HEK293 (cell line): ENCODE data around the gene LENEP.

Source experiments
- ATF2 ChIP-seq: fragments of 450-650 bp; formaldehyde crosslinking; IDR thresholded peaks from 2 replicates; pipeline ENCODE4 v1.5.1; 2016; ENCODE audit warnings: missing biosample characterization, missing genetic modification characterization, low read depth
- CTCF ChIP-seq: fragments of 450-650 bp; formaldehyde crosslinking; IDR thresholded peaks from 2 replicates; pipeline ENCODE4 v1.5.1; 2016; ENCODE audit warnings: missing biosample characterization, missing genetic modification characterization
- HOXA7 ChIP-seq: sonication (generic); formaldehyde crosslinking; IDR thresholded peaks from 2 replicates; pipeline ENCODE4 v1.8.1; 2022; ENCODE audit warnings: missing genetic modification reagents, borderline replicate concordance
- PBX3 ChIP-seq: sonication (generic); formaldehyde crosslinking; IDR thresholded peaks from 2 replicates; pipeline ENCODE4 v1.8.1; 2022; ENCODE audit warnings: mild to moderate bottlenecking, moderate library complexity, missing genetic modification reagents
- ZBTB11 ChIP-seq: fragments of 450-650 bp; formaldehyde crosslinking; conservative IDR thresholded peaks from 2 replicates; pipeline ENCODE4 v1.5.1; 2016; ENCODE audit warnings: low read depth, missing biosample characterization, missing genetic modification characterization
- ZBTB7A ChIP-seq: fragments of 450-650 bp; formaldehyde crosslinking; IDR thresholded peaks from 2 replicates; pipeline ENCODE4 v1.5.1; 2016; ENCODE audit warnings: low read depth, missing biosample characterization, missing genetic modification characterization
- ZNF114 ChIP-seq: fragments of 450-650 bp; formaldehyde crosslinking; IDR thresholded peaks from 2 replicates; pipeline ENCODE4 v1.5.0; 2017; ENCODE audit warnings: missing biosample characterization, missing genetic modification characterization
- ZNF214 ChIP-seq: fragments of 450-650 bp; formaldehyde crosslinking; IDR thresholded peaks from 2 replicates; pipeline ENCODE4 v1.5.1; 2017; ENCODE audit warnings: missing biosample characterization, mild to moderate bottlenecking, missing genetic modification characterization, borderline replicate concordance
- ZNF394 ChIP-seq: fragments of 450-650 bp; formaldehyde crosslinking; IDR thresholded peaks from 2 replicates; pipeline ENCODE4 v1.5.1; 2016; ENCODE audit warnings: missing biosample characterization, missing genetic modification characterization, mild to moderate bottlenecking, moderate library complexity, borderline replicate concordance
- ZNF549 ChIP-seq: fragments of 450-650 bp; IDR thresholded peaks from 2 replicates; pipeline ENCODE4 v1.5.1; 2018; ENCODE audit warnings: missing biosample characterization, missing genetic modification characterization, mild to moderate bottlenecking, inconsistent platforms, moderate library complexity
- ZNF843 ChIP-seq: fragments of 450-650 bp; formaldehyde crosslinking; IDR thresholded peaks from 2 replicates; pipeline ENCODE4 v1.5.1; 2016; ENCODE audit warnings: missing biosample characterization, missing genetic modification characterization
- TF ChIP-seq, protein P1 (sequence below): fragments of 450-650 bp; formaldehyde crosslinking; IDR thresholded peaks from 2 replicates; pipeline ENCODE4 v1.5.1; 2017; ENCODE audit warnings: missing biosample characterization, mild to moderate bottlenecking, missing genetic modification characterization, moderate library complexity
- TF ChIP-seq, protein P2 (sequence below): fragments of 450-650 bp; formaldehyde crosslinking; IDR thresholded peaks from 2 replicates; pipeline ENCODE4 v1.5.1; 2016; ENCODE audit warnings: missing biosample characterization, missing genetic modification characterization
- TF ChIP-seq, protein P3 (sequence below): fragments of 450-650 bp; formaldehyde crosslinking; IDR thresholded peaks from 2 replicates; pipeline ENCODE4 v1.5.1; 2016; ENCODE audit warnings: missing biosample characterization, missing genetic modification characterization

- no peak for TF ChIP-seq ZNF843
- no peak for TF ChIP-seq CTCF
- TF ChIP-seq ZNF214 (tag by site-specific recombination): no peak
- no peak for TF ChIP-seq ZNF394
- TF ChIP-seq ZNF549 (tag by site-specific recombination): no peak
- TF ChIP-seq, protein P1, sequence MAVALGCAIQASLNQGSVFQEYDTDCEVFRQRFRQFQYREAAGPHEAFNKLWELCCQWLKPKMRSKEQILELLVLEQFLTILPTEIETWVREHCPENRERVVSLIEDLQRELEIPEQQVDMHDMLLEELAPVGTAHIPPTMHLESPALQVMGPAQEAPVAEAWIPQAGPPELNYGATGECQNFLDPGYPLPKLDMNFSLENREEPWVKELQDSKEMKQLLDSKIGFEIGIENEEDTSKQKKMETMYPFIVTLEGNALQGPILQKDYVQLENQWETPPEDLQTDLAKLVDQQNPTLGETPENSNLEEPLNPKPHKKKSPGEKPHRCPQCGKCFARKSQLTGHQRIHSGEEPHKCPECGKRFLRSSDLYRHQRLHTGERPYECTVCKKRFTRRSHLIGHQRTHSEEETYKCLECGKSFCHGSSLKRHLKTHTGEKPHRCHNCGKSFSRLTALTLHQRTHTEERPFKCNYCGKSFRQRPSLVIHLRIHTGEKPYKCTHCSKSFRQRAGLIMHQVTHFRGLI (tag by site-specific recombination): no peak
- no peak for TF ChIP-seq ZNF114 (tag by site-specific recombination)
- TF ChIP-seq ATF2: no peak
- TF ChIP-seq ZBTB11 (tag by site-specific recombination): no peak
- no peak for TF ChIP-seq PBX3 (CRISPR knock-in tag)
- TF ChIP-seq ZBTB7A: no peak
- TF ChIP-seq, protein P2, sequence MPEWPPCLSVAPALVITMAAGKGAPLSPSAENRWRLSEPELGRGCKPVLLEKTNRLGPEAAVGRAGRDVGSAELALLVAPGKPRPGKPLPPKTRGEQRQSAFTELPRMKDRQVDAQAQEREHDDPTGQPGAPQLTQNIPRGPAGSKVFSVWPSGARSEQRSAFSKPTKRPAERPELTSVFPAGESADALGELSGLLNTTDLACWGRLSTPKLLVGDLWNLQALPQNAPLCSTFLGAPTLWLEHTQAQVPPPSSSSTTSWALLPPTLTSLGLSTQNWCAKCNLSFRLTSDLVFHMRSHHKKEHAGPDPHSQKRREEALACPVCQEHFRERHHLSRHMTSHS (tag by site-specific recombination): no peak
- TF ChIP-seq, protein P3, sequence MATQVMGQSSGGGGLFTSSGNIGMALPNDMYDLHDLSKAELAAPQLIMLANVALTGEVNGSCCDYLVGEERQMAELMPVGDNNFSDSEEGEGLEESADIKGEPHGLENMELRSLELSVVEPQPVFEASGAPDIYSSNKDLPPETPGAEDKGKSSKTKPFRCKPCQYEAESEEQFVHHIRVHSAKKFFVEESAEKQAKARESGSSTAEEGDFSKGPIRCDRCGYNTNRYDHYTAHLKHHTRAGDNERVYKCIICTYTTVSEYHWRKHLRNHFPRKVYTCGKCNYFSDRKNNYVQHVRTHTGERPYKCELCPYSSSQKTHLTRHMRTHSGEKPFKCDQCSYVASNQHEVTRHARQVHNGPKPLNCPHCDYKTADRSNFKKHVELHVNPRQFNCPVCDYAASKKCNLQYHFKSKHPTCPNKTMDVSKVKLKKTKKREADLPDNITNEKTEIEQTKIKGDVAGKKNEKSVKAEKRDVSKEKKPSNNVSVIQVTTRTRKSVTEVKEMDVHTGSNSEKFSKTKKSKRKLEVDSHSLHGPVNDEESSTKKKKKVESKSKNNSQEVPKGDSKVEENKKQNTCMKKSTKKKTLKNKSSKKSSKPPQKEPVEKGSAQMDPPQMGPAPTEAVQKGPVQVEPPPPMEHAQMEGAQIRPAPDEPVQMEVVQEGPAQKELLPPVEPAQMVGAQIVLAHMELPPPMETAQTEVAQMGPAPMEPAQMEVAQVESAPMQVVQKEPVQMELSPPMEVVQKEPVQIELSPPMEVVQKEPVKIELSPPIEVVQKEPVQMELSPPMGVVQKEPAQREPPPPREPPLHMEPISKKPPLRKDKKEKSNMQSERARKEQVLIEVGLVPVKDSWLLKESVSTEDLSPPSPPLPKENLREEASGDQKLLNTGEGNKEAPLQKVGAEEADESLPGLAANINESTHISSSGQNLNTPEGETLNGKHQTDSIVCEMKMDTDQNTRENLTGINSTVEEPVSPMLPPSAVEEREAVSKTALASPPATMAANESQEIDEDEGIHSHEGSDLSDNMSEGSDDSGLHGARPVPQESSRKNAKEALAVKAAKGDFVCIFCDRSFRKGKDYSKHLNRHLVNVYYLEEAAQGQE (tag by site-specific recombination): no peak
- TF ChIP-seq HOXA7 (CRISPR knock-in tag): no peak
These were observed 8.0 kb downstream of the LENEP start for GRCh38 chr1:155001425-155001674.
